H9 (cell line): Measurements from ENCODE around the gene ANO9. TPM values are rescaled to one million over a fixed set of nuclear protein-coding genes. Genes with fewer than 3 reads are reported as not detected.

Source experiments
- DNase-seq: peaks from one replicate; pipeline ENCODE4 v3.0.0-alpha.2; 2017
- H2AFZ ChIP-seq: one replicate; pipeline ENCODE4 v1.6.1; 2013; ENCODE audit warnings: mild to moderate bottlenecking, low read length, control low read depth, moderate library complexity
- H2AK5ac ChIP-seq: 2 replicates; pipeline ENCODE4 v1.6.1; 2013; ENCODE audit warnings: low read length, control low read depth, mixed read lengths; ENCODE audit not compliant: insufficient read length
- H2BK120ac ChIP-seq: one replicate; pipeline ENCODE4 v1.6.1; 2013; ENCODE audit warnings: low read depth, mild to moderate bottlenecking, low read length, control low read depth, inconsistent platforms; ENCODE audit not compliant: poor library complexity, severe bottlenecking
- H2BK12ac ChIP-seq: 2 replicates; pipeline ENCODE4 v1.6.1; 2013; ENCODE audit warnings: low read length, control low read depth, mixed read lengths, low read depth; ENCODE audit not compliant: insufficient read length
- H2BK15ac ChIP-seq: 2 replicates; pipeline ENCODE4 v1.6.1; 2013; ENCODE audit warnings: low read depth, low read length, control low read depth
- H2BK20ac ChIP-seq: one replicate; pipeline ENCODE4 v1.6.1; 2013; ENCODE audit warnings: low read depth, mild to moderate bottlenecking, low read length, control low read depth, inconsistent platforms; ENCODE audit not compliant: poor library complexity, severe bottlenecking
- H2BK5ac ChIP-seq: 2 replicates; pipeline ENCODE4 v1.6.1; 2013; ENCODE audit warnings: low read length, control low read depth, mixed read lengths; ENCODE audit not compliant: insufficient read length
- H3K14ac ChIP-seq: 2 replicates; pipeline ENCODE4 v1.6.1; 2013; ENCODE audit warnings: low read length, control low read depth; ENCODE audit not compliant: insufficient read depth
- H3K18ac ChIP-seq: 2 replicates; pipeline ENCODE4 v1.6.1; 2013; ENCODE audit warnings: low read depth, mild to moderate bottlenecking, mixed read lengths, low read length, control low read depth; ENCODE audit not compliant: insufficient read length
- H3K23ac ChIP-seq: 2 replicates; pipeline ENCODE4 v1.6.1; 2013; ENCODE audit warnings: low read length, control low read depth, mixed read lengths, low read depth; ENCODE audit not compliant: insufficient read length
- H3K23me2 ChIP-seq: 2 replicates; pipeline ENCODE4 v1.6.1; 2013; ENCODE audit warnings: low read depth, mild to moderate bottlenecking, mixed read lengths, low read length, control low read depth; ENCODE audit not compliant: insufficient read length, poor library complexity, severe bottlenecking
- H3K27ac ChIP-seq: 2 replicates; pipeline ENCODE4 v1.5.1; 2013; ENCODE audit warnings: low read length, control low read depth, mixed read lengths, low read depth; ENCODE audit not compliant: insufficient read length
- H3K27me3 ChIP-seq: 2 replicates; pipeline ENCODE4 v1.6.1; 2013; ENCODE audit warnings: low read length, control low read depth, inconsistent platforms; ENCODE audit not compliant: insufficient read depth
- H3K4ac ChIP-seq: 2 replicates; pipeline ENCODE4 v1.6.1; 2013; ENCODE audit warnings: low read depth, mild to moderate bottlenecking, control low read depth, inconsistent platforms, low read length, moderate library complexity
- H3K4me1 ChIP-seq: 2 replicates; pipeline ENCODE4 v1.6.1; 2013; ENCODE audit warnings: low read length, control low read depth, inconsistent platforms; ENCODE audit not compliant: insufficient read depth
- H3K4me2 ChIP-seq: 2 replicates; pipeline ENCODE4 v1.6.1; 2013; ENCODE audit warnings: low read length, control low read depth, mixed read lengths; ENCODE audit not compliant: insufficient read length, insufficient read depth
- H3K56ac ChIP-seq: 2 replicates; pipeline ENCODE4 v1.6.1; 2013; ENCODE audit warnings: low read depth, mild to moderate bottlenecking, mixed read lengths, low read length, control low read depth; ENCODE audit not compliant: insufficient read length
- H3K79me1 ChIP-seq: 2 replicates; pipeline ENCODE4 v1.6.1; 2013; ENCODE audit warnings: low read depth, mild to moderate bottlenecking, moderate library complexity, low read length, control low read depth, inconsistent platforms; ENCODE audit not compliant: insufficient read depth, poor library complexity, severe bottlenecking
- H3K79me2 ChIP-seq: 2 replicates; pipeline ENCODE4 v1.6.1; 2013; ENCODE audit warnings: low read length, control low read depth, inconsistent platforms; ENCODE audit not compliant: insufficient read depth
- H3K9ac ChIP-seq: 2 replicates; pipeline ENCODE4 v1.6.1; 2013; ENCODE audit warnings: low read length, control low read depth, mixed read lengths; ENCODE audit not compliant: insufficient read length; ENCODE audit errors: extremely low read depth
- H3K9me3 ChIP-seq: one replicate; pipeline ENCODE4 v1.6.1; 2013; ENCODE audit warnings: low read depth, low read length, inconsistent platforms; ENCODE audit not compliant: control insufficient read depth
- H3T11ph ChIP-seq: one replicate; pipeline ENCODE4 v1.6.1; 2013; ENCODE audit warnings: mild to moderate bottlenecking, low read length, control low read depth, inconsistent platforms
- H4K20me1 ChIP-seq: one replicate; pipeline ENCODE4 v1.6.1; 2013; ENCODE audit not compliant: control insufficient read depth, insufficient read length, insufficient read depth
- H4K5ac ChIP-seq: 2 replicates; pipeline ENCODE4 v1.6.1; 2013; ENCODE audit warnings: low read depth, mild to moderate bottlenecking, mixed read lengths, low read length, control low read depth; ENCODE audit not compliant: insufficient read length
- H4K8ac ChIP-seq: replicated peaks from 2 replicates; pipeline ENCODE4 v1.6.1; 2013; ENCODE audit warnings: low read length, control low read depth, mixed read lengths, low read depth; ENCODE audit not compliant: insufficient read length
- H4K91ac ChIP-seq: 2 replicates; pipeline ENCODE4 v1.6.1; 2013; ENCODE audit warnings: low read depth, mild to moderate bottlenecking, moderate library complexity, mixed read lengths, low read length, control low read depth; ENCODE audit not compliant: insufficient read length
- H3K27ac Mint-ChIP-seq, 3 experiments: 2 replicates in 2 of 3; 3 replicates in 1 of 3; pipeline ENCODE4 v1.8.0; 2020 to 2021; ENCODE audit warnings: mixed read lengths in 3 of 3, mild to moderate bottlenecking in 1 of 3, moderate library complexity in 1 of 3
- H3K27me3 Mint-ChIP-seq: 2 replicates; pipeline ENCODE4 v1.8.0; 2021; ENCODE audit warnings: low read depth, mild to moderate bottlenecking, moderate library complexity, mixed read lengths
- H3K36me3 Mint-ChIP-seq, 3 experiments: 2 replicates in 2 of 3; 3 replicates in 1 of 3; pipeline ENCODE4 v1.8.0; 2020 to 2021; ENCODE audit warnings: low read depth in 3 of 3, mixed read lengths in 3 of 3; ENCODE audit not compliant: insufficient read depth in 1 of 3
- H3K4me1 Mint-ChIP-seq, 2 experiments: 2 replicates each; pipeline ENCODE4 v1.8.0; 2020; ENCODE audit warnings: mixed read lengths in 2 of 2
- H3K4me3 Mint-ChIP-seq, 2 experiments: 2 replicates in 1 of 2; 3 replicates in 1 of 2; pipeline ENCODE4 v1.8.0; 2020 to 2021; ENCODE audit warnings: mild to moderate bottlenecking in 2 of 2, mixed read lengths in 2 of 2, moderate library complexity in 1 of 2
- H3K9me3 Mint-ChIP-seq, 2 experiments: 2 replicates in 1 of 2; 3 replicates in 1 of 2; pipeline ENCODE4 v1.8.0; 2020; ENCODE audit warnings: mild to moderate bottlenecking in 2 of 2, mixed read lengths in 2 of 2, moderate library complexity in 1 of 2
- CTCF ChIP-seq: fragments of 200-600 bp; sonication (generic); conservative IDR thresholded peaks from 3 replicates; pipeline ENCODE4 v1.8.0; 2021; ENCODE audit warnings: antibody characterized with exemption, mild to moderate bottlenecking
- WGBS: extraction: QIAGEN DNeasy Blood & Tissue Kit; methylation state at CpG from one replicate; pipeline ENCODE4 v1.1.7; 2013; ENCODE audit warnings: missing lambda C conversion rate, low lambda C conversion rate, mixed read lengths; ENCODE audit not compliant: insufficient read length; ENCODE audit errors: extremely low coverage; 5-methylcytosine and 5-hydroxymethylcytosine counted together
- total RNA-seq: library from RNA; stranded (reverse); gene quantifications from 2 replicates; pipeline ENCODE4 v1.2.1, GENCODE V29; 2021

The ANO9 gene
- total RNA-seq, 1 experiment from 2014 or later, result 13.1 TPM

- H3T11ph ChIP-seq, result no peak overlapping the region
- H4K8ac ChIP-seq, result no peak overlapping the region
- H3K9me3 ChIP-seq, result no peaks in the 10 kb centered on the region
- DNase-seq, result peak; percentile 24
- no peak overlapping the region for H3K23ac ChIP-seq
- H3K27me3 ChIP-seq, result no peaks in the 10 kb centered on the region
- peaks cover 3% of the 10 kb centered on the region for H3K23me2 ChIP-seq
- H2BK15ac ChIP-seq, result no peak overlapping the region
- H4K5ac ChIP-seq, result no peak overlapping the region
- no peak overlapping the region for H2BK5ac ChIP-seq
- no peak overlapping the region for H4K91ac ChIP-seq
- H3K9ac ChIP-seq, result no peak overlapping the region
- no peak overlapping the region for H2AFZ ChIP-seq
- no peak overlapping the region for H3K14ac ChIP-seq
- no peak overlapping the region for H2AK5ac ChIP-seq
- H2BK20ac ChIP-seq, result no peak overlapping the region
- no peak overlapping the region for H3K18ac ChIP-seq
- no peak overlapping the region for H3K4me2 ChIP-seq
- no peak overlapping the region for H3K4ac ChIP-seq
- Mint-ChIP-seq H3K9me3 (no peaks in the 10 kb centered on the region), H3K4me3 (no peak overlapping the region), H3K36me3 (peaks cover 6 to 20% (median 17%) of the 10 kb centered on the region in 3 experiments), H3K27ac (no peak overlapping the region), H3K27me3 (no peaks in the 10 kb centered on the region), H3K4me1 (no peaks in the 10 kb centered on the region)
- H4K20me1 ChIP-seq, result no peaks in the 10 kb centered on the region
- no peaks in the 10 kb centered on the region; the same call in 1 of the 2 replicates for H3K79me2 ChIP-seq
- WGBS, result no CpG with 5 or more reads among the region's 19 CpGs
- no peak overlapping the region for H3K56ac ChIP-seq
- no peaks in the 10 kb centered on the region for H3K79me1 ChIP-seq
- no peak overlapping the region for H2BK12ac ChIP-seq
- H3K27ac ChIP-seq, result no peak overlapping the region
- H2BK120ac ChIP-seq, result no peak overlapping the region
- H3K4me1 ChIP-seq, result no peaks in the 10 kb centered on the region
- TF ChIP-seq CTCF, result no peak
These were observed 47.2 kb upstream of the ANO9 start for GRCh38 chr11:488992-489391.
